Uterus (tissue), 4 donors: ENCODE measurements around the gene DCAF16. TPM values are rescaled to one million over a fixed set of nuclear protein-coding genes. Genes with fewer than 3 reads are reported as not detected.

ENCODE experiments used
- DNase-seq, 2 donors: peaks; one replicate each; pipeline ENCODE4 v3.0.0-alpha.2; 2019 to 2020
- H3K27ac ChIP-seq, 2 donors: fragments of 200-600 bp; sonication (generic); 1 replicate in 1 of 2; 2 replicates in 1 of 2; pipeline ENCODE4 v1.5.1; 2016 to 2018
- H3K27me3 ChIP-seq, 2 donors: fragments of 200-600 bp; sonication (generic); one replicate each; pipeline ENCODE4 v1.5.1; 2018 to 2019; ENCODE audit warnings: control low read depth in 1 of 2
- H3K36me3 ChIP-seq, 2 donors: fragments of 200-600 bp; sonication (generic); one replicate each; pipeline ENCODE4 v1.5.1; 2019; ENCODE audit warnings: control low read depth in 1 of 2
- H3K4me1 ChIP-seq, 2 donors: fragments of 200-600 bp; sonication (generic); one replicate each; pipeline ENCODE4 v1.5.1; 2018 to 2019; ENCODE audit warnings: control low read depth in 1 of 2
- H3K4me3 ChIP-seq, 2 donors: fragments of 200-600 bp; sonication (generic); 1 replicate in 1 of 2; 2 replicates in 1 of 2; pipeline ENCODE4 v1.5.1; 2018 to 2019; ENCODE audit warnings: mild to moderate bottlenecking in 1 of 2
- H3K9me3 ChIP-seq, 2 donors: fragments of 200-600 bp; sonication (generic); one replicate each; pipeline ENCODE4 v1.5.1; 2019; ENCODE audit warnings: control low read depth in 1 of 2
- CTCF ChIP-seq, 4 experiments: fragments of 200-600 bp in 2 of 4; fragments of 450-650 bp in 2 of 4; sonication (generic) in 2 of 4; IDR thresholded peaks; one replicate each; pipeline ENCODE4 v1.5.1; 2016 to 2019; ENCODE audit warnings: antibody characterized with exemption in 4 of 4, mild to moderate bottlenecking in 2 of 4, moderate library complexity in 1 of 4
- POLR2A ChIP-seq, 2 donors: fragments of 450-650 bp; IDR thresholded peaks; one replicate each; pipeline ENCODE4 v1.6.1; 2016; ENCODE audit warnings: antibody characterized with exemption in 2 of 2, mild to moderate bottlenecking in 1 of 2, moderate library complexity in 1 of 2
- intact Hi-C: fragments of 100-400 bp; cut with DNase I; formaldehyde crosslinking; loops from one replicate; pipeline ENCODE4 v1.15.1; 2023; ENCODE audit warnings: low total_unique reads
- total RNA-seq, 4 donors: library from RNA; depleted of rRNA in 3 of 4; stranded (reverse); fragments of >200 nt in 3 of 4; gene quantifications; one replicate each; pipeline versions ENCODE4 v1.1.0 to v1.2.4, GENCODE V29; 2014 to 2023
- donor health status: DM: yes; HTN: yes; CAD: no.

Gene DCAF16
- total RNA-seq, 4 donors from 2014 or later, result 25.6 to 65.9 (median 55.2) TPM

GRCh38 chr4:17761062-17761461 lies 49.5 kb downstream of the DCAF16 start:
- no peaks in the 10 kb centered on the region for H3K36me3 ChIP-seq
- no peaks in the 10 kb centered on the region for H3K9me3 ChIP-seq
- H3K27me3 ChIP-seq, result no peaks in the 10 kb centered on the region
- DNase-seq, result no peak
- H3K27ac ChIP-seq, result no peak overlapping the region
- no peaks in the 10 kb centered on the region for H3K4me1 ChIP-seq
- intact Hi-C loops, result no loop called here
- no peak overlapping the region for H3K4me3 ChIP-seq
- TF ChIP-seq CTCF (IDR thresholded peaks at IDR 0.05) (no peak), POLR2A (IDR thresholded peaks at IDR 0.05) (no peak)

DNA sequence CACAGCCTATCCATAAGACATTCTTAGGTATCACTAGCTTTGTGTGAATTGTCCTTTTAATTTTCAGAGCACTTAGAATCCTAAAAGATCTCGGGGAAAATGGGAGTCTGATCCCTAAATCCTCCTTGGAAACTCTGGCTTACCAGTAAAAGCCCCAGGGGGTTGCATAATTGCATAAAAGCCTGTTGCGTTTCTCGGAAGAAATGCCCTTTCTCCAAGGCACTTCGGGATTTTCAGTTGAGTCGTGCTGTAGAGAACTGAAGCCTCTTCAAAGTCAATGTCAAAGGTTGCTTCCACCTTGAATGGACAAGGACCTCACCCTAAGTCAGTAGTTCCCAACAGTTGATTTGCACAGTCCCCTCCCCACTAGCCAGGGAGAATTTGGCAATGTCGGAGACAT lies 49.9 kb downstream of the DCAF16 start:
- H3K27me3 ChIP-seq, result no peaks in the 10 kb centered on the region
- intact Hi-C loops, result no loop called here
- H3K9me3 ChIP-seq, result no peaks in the 10 kb centered on the region
- H3K4me1 ChIP-seq, result no peaks in the 10 kb centered on the region
- no peak overlapping the region for H3K4me3 ChIP-seq
- no peaks in the 10 kb centered on the region for H3K36me3 ChIP-seq
- no peak for TF ChIP-seq POLR2A (IDR thresholded peaks at IDR 0.05)
- TF ChIP-seq CTCF (IDR thresholded peaks at IDR 0.05), result no peak
- H3K27ac ChIP-seq, result no peak overlapping the region
- no peak for DNase-seq

- DNase-seq, result no peak
- TF ChIP-seq CTCF (IDR thresholded peaks at IDR 0.05) (no peak), POLR2A (IDR thresholded peaks at IDR 0.05) (no peak)
- no peaks in the 10 kb centered on the region for H3K36me3 ChIP-seq
- no peaks in the 10 kb centered on the region for H3K4me1 ChIP-seq
- no peaks in the 10 kb centered on the region for H3K27me3 ChIP-seq
- H3K9me3 ChIP-seq, result no peaks in the 10 kb centered on the region
- H3K27ac ChIP-seq, result no peak overlapping the region
- intact Hi-C loops, result no loop called here
- H3K4me3 ChIP-seq, result no peak overlapping the region
These were observed 52.1 kb downstream of the DCAF16 start for GRCh38 chr4:17758485-17758884.

DNA sequence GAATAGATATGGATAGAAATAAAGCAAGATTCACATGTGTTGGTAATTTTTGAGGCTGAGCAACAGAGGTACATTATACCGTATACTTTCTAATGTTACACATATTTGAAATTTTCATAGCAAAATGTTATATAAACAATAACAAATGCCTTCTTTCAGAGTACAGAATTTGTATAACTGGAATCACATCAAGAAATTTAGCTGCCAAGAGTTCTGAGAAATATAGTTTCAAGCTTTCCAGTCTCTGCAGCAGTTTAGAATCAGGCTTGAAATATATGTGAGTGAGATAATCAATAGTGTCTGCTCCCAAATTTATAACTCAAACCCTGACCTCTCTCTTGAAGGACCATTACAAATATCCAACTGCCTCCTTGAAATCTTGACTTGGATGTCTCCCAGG lies 52.9 kb downstream of the DCAF16 start:
- Histone ChIP-seq H3K4me1 (no peaks in the 10 kb centered on the region), H3K4me3 (no peak overlapping the region), H3K27ac (no peak overlapping the region), H3K36me3 (no peaks in the 10 kb centered on the region), H3K9me3 (no peaks in the 10 kb centered on the region), H3K27me3 (no peaks in the 10 kb centered on the region)
- DNase-seq, result no peak
- intact Hi-C loops, result no loop called here
- TF ChIP-seq POLR2A (IDR thresholded peaks at IDR 0.05), result no peak
- no peak for TF ChIP-seq CTCF (IDR thresholded peaks at IDR 0.05)

DNA sequence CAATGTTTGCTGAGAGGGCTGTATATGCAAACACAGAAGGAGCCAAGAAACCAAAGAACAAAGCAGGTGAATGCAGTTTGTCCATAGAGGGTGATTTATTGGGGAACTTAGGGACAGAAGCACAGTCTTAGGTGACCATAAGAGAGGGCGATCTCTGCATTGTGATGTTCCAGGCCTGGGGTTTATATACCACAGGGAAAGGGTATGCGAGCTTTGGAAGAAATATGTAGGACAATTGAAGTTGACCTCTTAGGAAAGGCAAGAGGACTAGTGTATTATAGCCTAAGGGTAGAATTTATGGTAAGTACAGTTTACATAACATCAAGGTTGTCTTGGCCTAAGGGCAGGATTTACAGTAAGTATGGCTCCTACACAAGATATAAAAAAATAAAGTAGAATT lies 56.9 kb downstream of the DCAF16 start:
- no peak for TF ChIP-seq POLR2A (IDR thresholded peaks at IDR 0.05)
- no peak for TF ChIP-seq CTCF (IDR thresholded peaks at IDR 0.05)
- H3K36me3 ChIP-seq, result no peaks in the 10 kb centered on the region

More for the DNA sequence above, 56.9 kb downstream of the DCAF16 start:
- intact Hi-C loops, result no loop called here
- H3K4me1 ChIP-seq, result no peaks in the 10 kb centered on the region
- no peak overlapping the region for H3K4me3 ChIP-seq
- no peak overlapping the region for H3K27ac ChIP-seq
- H3K9me3 ChIP-seq, result no peaks in the 10 kb centered on the region
- H3K27me3 ChIP-seq, result no peaks in the 10 kb centered on the region
- DNase-seq, result no peak

Other genes with a start within 250 kb of the DCAF16 start
- 10 to 100 TPM; 10.9 to 87.1 (median 50.8) TPM for gene LAP3, start 233.6 kb downstream of the DCAF16 start, total RNA-seq
- 10 to 100 TPM; 22.0 to 64.9 (median 28.7) TPM for gene MED28, start 196.1 kb downstream of the DCAF16 start, total RNA-seq
- gene FAM184B, start 29.1 kb downstream of the DCAF16 start, total RNA-seq, result under 1 TPM in 1 of 4 donors, not detected in 3; 0.07 TPM
- gene NCAPG, start 222 bp upstream of the DCAF16 start, total RNA-seq, result 10 to 100 TPM in 1 of 4 donors, 1 to 10 TPM in 1, not detected in 2; 2.9 to 36.2 TPM
- gene LCORL, start 211.0 kb upstream of the DCAF16 start, total RNA-seq, result 10 to 100 TPM; 14.1 to 66.7 (median 23.1) TPM